ENCODE data around the gene ATP10B.

DNA sequence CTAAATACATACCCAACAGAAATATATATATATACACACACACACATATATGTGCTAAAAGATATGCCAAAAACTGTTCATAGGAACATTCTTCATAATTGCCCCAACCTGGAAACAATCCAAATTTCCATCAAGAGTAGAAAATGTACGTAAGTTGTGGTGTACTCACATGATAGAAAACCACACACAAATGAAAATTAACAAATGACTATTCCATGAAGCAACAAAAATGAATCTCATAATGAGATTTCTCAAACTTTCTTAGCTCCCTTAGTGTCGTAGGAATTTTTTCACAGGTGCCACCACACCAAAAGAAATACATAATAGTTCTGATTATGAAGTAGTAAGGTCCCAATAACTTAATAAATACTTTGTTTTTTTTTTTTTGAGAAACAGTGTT, 7.8 kb downstream of the ATP10B start:
- no peak for TF ChIP-seq POLR2A (IDR thresholded peaks at IDR 0.05)
- TF ChIP-seq, protein P1, sequence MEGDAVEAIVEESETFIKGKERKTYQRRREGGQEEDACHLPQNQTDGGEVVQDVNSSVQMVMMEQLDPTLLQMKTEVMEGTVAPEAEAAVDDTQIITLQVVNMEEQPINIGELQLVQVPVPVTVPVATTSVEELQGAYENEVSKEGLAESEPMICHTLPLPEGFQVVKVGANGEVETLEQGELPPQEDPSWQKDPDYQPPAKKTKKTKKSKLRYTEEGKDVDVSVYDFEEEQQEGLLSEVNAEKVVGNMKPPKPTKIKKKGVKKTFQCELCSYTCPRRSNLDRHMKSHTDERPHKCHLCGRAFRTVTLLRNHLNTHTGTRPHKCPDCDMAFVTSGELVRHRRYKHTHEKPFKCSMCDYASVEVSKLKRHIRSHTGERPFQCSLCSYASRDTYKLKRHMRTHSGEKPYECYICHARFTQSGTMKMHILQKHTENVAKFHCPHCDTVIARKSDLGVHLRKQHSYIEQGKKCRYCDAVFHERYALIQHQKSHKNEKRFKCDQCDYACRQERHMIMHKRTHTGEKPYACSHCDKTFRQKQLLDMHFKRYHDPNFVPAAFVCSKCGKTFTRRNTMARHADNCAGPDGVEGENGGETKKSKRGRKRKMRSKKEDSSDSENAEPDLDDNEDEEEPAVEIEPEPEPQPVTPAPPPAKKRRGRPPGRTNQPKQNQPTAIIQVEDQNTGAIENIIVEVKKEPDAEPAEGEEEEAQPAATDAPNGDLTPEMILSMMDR (IDR thresholded peaks at IDR 0.05): no peak

Measured in Peyer's patch (tissue), 4 donors.